Caki2 (cell line): Measurements from ENCODE around the gene FAM162A. TPM values are rescaled to one million over a fixed set of nuclear protein-coding genes. Genes with fewer than 3 reads are reported as not detected.
"Not testable (repeated sequence)": the region's sequence is repeated elsewhere in the genome, so short reads cannot be mapped to it uniquely, and the experiment has no call there.

Experiments
- DNase-seq: peaks from one replicate; pipeline ENCODE4 v3.0.0-alpha.2; 2015; ENCODE audit warnings: low read depth
- in situ Hi-C: cut with HindIII; loops from 2 replicates; pipeline ENCODE4 v1.10.0; 2016; ENCODE audit warnings: low sequenced_read_pairs, low pct_unique_long_range_greater_than_20kb, mixed read lengths
- total RNA-seq: library from RNA; depleted of rRNA; stranded (reverse); fragments of >200 nt; shearing (Covaris generic); gene quantifications from 2 replicates; pipeline ENCODE4 v1.2.3, GENCODE V29; 2014; ENCODE audit warnings: low replicate concordance; rRNA removed

FAM162A gene, protein sequence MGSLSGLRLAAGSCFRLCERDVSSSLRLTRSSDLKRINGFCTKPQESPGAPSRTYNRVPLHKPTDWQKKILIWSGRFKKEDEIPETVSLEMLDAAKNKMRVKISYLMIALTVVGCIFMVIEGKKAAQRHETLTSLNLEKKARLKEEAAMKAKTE
- 36.5 and 42.1 TPM in 2 replicates for total RNA-seq

- in situ Hi-C loops = no loop called here
- peak; percentile 90 for DNase-seq
Measured at GRCh38 chr3:122383771-122384697, at the start of gene FAM162A. Gene FAM162A (plus strand): TSS chr3:122384182. CDS start chr3:122384266, 84 bp downstream.

- in situ Hi-C loops = no loop called here
- DNase-seq = no peak
Measured at GRCh38 chr3:122342803-122343202, 41.2 kb upstream of the FAM162A start.

DNA sequence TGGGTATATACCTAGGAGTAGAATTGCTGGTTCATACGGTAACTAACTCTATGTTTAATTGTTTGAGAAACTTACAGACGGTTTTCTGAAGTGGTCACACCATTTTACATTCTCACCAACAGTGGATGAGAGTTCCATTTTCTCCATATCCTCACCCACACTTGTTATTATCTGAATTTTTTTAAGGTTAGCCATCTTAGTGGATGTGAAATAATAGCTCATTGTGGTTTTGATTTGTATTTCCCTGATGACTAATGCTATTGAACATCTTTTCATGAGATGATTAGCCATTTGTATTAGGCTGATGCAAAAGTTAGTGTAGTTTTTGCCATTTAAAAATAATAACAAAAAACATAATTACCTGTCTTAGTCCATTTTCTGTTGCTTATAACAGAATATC is 40.3 kb upstream of the FAM162A start:
- in situ Hi-C loops = no loop called here
- DNase-seq = no peak

- in situ Hi-C loops = no loop called here
- no peak for DNase-seq
Measured at GRCh38 chr3:122349171-122349570, 34.8 kb upstream of the FAM162A start.

GRCh38 chr3:122350814-122351418 is 33.1 kb upstream of the FAM162A start:
- in situ Hi-C loops = no loop called here

GRCh38 chr3:122351612-122352011 is 32.4 kb upstream of the FAM162A start:
- no peak for DNase-seq
- in situ Hi-C loops = no loop called here

More at GRCh38 chr3:122350814-122351418, 33.1 kb upstream of the FAM162A start:
- DNase-seq = no peak

DNA sequence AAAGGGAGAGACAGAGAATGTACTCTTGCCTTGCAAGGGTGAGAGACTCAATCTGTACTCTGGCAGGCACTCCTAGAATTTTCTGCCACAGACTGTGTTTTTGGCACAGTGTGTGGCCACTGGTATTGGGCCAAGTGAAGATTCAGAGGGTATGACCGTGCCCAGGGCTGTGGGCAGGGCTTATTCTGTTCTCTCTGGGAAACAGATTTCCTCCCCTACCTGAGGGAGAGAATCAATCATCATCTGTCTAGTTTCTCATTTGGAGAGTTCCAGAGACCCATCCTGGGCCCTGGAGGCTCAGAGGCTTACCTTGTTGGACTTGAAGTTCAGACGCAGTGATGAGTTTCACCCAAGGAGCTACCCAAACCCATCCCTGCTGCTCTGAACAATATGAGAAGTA is 30.8 kb upstream of the FAM162A start:
- in situ Hi-C loops = no loop called here
- no peak for DNase-seq

GRCh38 chr3:122353893-122354401 is 30.0 kb upstream of the FAM162A start:
- in situ Hi-C loops = no loop called here
- no peak for DNase-seq

DNA sequence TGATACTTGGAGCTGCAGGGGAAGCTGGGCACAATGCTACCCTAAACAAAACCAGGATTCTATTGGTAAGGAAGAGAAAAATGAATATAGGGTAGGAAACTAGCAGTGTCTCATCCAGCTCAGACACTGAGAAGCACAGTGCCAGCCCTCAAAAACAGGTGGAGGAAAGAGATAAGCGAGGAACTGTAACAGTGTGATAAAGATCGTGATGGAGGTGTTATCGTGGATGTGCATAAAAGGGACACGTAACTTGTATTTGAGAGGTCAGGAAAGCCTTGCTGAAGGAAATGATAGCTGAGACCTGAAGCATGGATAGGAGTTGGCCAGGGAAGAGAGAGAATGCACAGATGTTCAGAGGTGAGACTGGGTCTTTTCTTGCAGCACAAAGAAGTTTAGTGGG is 28.4 kb upstream of the FAM162A start:
- in situ Hi-C loops = no loop called here

GRCh38 chr3:122356402-122356801 is 27.6 kb upstream of the FAM162A start:
- peak; percentile 23 for DNase-seq

More for the DNA sequence above, 28.4 kb upstream of the FAM162A start:
- no peak for DNase-seq

GRCh38 chr3:122357828-122358702 is 25.9 kb upstream of the FAM162A start:
- no peak for DNase-seq
- in situ Hi-C loops = no loop called here

More at GRCh38 chr3:122356402-122356801, 27.6 kb upstream of the FAM162A start:
- in situ Hi-C loops = no loop called here

GRCh38 chr3:122358703-122359032 is 25.3 kb upstream of the FAM162A start:
- DNase-seq = no peak
- in situ Hi-C loops = no loop called here

- in situ Hi-C loops = no loop called here
- no peak for DNase-seq
Measured at GRCh38 chr3:122362026-122362425, 22.0 kb upstream of the FAM162A start.

DNA sequence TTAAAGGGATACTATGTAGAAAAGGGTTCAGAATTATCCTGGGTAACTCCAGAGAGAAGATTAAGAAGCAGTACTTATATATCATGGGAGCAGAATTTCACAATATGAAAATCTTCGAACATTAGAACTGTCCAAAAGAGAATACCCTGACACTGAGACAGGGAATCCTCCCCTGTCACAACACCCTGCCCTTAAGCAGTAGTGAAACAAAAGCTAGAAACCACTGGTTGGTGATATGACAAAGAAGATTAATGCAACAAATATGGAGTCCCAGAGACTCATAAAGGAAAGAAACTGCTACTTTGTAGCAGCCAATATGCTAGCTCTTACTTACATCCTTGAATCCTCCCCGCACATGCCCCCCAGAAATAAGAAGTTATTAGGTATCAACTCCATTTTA is 19.5 kb upstream of the FAM162A start:
- DNase-seq = no peak
- in situ Hi-C loops = no loop called here

DNA sequence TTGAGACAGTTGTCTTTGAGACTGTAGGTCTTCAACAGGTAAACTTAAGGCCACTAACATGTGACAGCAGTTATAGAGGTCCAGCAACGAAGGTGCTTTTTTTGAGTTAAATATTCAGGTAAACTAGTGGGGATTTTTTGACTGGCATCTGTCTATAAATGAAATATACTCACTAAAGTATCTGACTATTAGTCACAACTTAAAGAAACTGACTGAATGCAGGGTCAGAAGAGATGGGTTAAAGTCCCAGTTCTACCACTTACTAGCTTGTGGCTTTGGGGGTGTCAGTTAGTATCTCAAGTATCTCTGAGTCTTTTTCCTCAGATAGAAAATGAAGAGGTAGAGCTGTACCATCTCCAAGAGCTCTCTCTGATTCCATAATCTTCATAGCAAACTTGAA is 18.9 kb upstream of the FAM162A start:
- no peak for DNase-seq
- in situ Hi-C loops = no loop called here

- in situ Hi-C loops = not testable (repeated sequence)
- peak; percentile 64 for DNase-seq
Measured at GRCh38 chr3:122365582-122366378, 18.2 kb upstream of the FAM162A start.

GRCh38 chr3:122366379-122366749 is 17.6 kb upstream of the FAM162A start:
- in situ Hi-C loops = no loop called here
- peak; percentile 56 for DNase-seq
